T-helper 17 cell (primary cell): Measurements from ENCODE around the gene NELL1. TPM values are rescaled to one million over a fixed set of nuclear protein-coding genes. Genes with fewer than 3 reads are reported as not detected.

ENCODE experiments used
- ATAC-seq: fragments of 150-1000 bp; cut with Tn5 transposase; 2 replicates; pipeline ENCODE4 v1.10.0; 2021; ENCODE audit warnings: mild to moderate bottlenecking, moderate library complexity
- DNase-seq, 3 donors: peaks; one replicate each; pipeline versions ENCODE4 v3.0.0 to v3.0.0-alpha.2; 2020 to 2021
- H3K9me3 ChIP-seq: one replicate; pipeline ENCODE4 v1.7.0; 2013; ENCODE audit warnings: low read length, mild to moderate bottlenecking; ENCODE audit not compliant: control insufficient read depth, poor library complexity, severe bottlenecking
- H3K27ac Mint-ChIP-seq: one replicate; pipeline ENCODE4 v1.8.0; 2022; ENCODE audit warnings: mild to moderate bottlenecking, moderate library complexity, mixed read lengths
- H3K27me3 Mint-ChIP-seq: one replicate; pipeline ENCODE4 v1.8.0; 2022; ENCODE audit warnings: mixed read lengths
- H3K36me3 Mint-ChIP-seq: one replicate; pipeline ENCODE4 v1.8.0; 2022; ENCODE audit warnings: low read depth, mixed read lengths
- H3K4me1 Mint-ChIP-seq: one replicate; pipeline ENCODE4 v1.8.0; 2022; ENCODE audit warnings: mild to moderate bottlenecking, mixed read lengths
- H3K4me3 Mint-ChIP-seq: one replicate; pipeline ENCODE4 v1.8.0; 2022; ENCODE audit warnings: mild to moderate bottlenecking, moderate library complexity, mixed read lengths
- total RNA-seq, 4 donors: library from RNA in 2 of 4; stranded (reverse) in 2 of 4; gene quantifications; one replicate each; pipeline ENCODE4 v1.2.3 and lab custom pipeline; 2022 to 2026

The NELL1 gene
- total RNA-seq, 2 donors from 2014 or later = not detected

DNA sequence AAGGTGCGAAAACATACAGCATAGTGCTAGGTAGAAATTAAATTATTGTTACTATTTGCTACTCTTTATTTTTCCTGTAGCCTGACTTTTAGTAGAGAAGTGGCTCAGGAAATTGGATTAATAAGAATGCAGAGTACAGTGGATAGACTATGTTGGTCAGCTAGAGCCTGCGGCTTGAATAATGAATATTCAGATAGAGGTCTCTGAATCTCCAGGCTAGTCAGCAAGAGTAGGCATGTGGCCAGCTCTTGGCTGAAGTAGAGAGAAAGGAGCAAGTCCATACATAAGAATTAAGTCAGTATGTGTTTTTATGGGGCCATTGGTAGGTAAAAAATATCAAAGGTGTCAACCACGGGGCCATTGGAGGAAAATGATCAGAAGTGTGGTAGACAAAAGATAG, 413.5 kb downstream of the NELL1 start:
- no peak overlapping the region for H3K27ac Mint-ChIP-seq
- DNase-seq = no peak
- H3K27me3 Mint-ChIP-seq = no peaks in the 10 kb centered on the region
- ATAC-seq = no peak
- H3K4me3 Mint-ChIP-seq = no peak overlapping the region
- H3K36me3 Mint-ChIP-seq = no peaks in the 10 kb centered on the region
- no peaks in the 10 kb centered on the region for H3K4me1 Mint-ChIP-seq
- no peaks in the 10 kb centered on the region for H3K9me3 ChIP-seq

DNA sequence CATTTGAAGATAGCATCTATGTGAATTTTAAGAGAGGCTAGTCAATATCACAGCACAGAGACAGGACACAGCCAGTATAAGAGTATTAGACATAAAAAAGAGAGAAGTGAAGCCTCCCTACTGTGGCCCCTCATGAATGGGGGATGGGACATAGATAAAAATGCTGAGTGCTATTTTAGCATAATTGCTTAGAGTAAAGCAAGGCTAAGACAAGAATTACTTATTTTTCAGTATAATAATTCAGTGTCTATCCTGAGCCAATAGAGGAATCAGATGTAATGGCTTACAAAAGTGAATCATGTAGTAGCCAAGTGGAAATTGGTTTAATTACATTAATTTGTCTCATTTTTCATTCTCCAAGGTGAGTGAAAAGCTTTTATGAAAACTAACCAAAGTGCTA, 419.5 kb downstream of the NELL1 start:
- Mint-ChIP-seq H3K36me3 (no peaks in the 10 kb centered on the region), H3K27me3 (no peaks in the 10 kb centered on the region), H3K27ac (no peak overlapping the region), H3K4me3 (no peak overlapping the region), H3K4me1 (no peaks in the 10 kb centered on the region)
- ATAC-seq = no peak
- H3K9me3 ChIP-seq = no peaks in the 10 kb centered on the region
- no peak for DNase-seq

DNA sequence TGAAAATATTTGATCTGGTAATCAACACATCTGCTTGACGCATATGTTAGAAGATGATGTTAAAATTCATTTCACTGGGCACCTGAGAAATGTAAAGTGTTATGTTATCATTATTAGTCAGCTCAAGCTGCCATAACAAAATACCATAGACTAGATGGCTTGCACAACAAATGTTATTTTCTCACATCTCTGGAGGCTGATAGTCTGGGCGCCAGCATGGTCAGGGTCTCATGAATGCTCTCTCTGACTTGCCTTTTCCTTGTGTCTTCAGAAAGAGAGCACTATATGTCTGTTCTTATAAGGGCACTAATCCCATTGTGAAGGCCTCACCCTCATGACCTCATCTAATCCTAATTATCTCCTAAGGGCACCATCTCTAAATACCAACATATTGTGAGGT, 435.3 kb downstream of the NELL1 start:
- DNase-seq = no peak
- ATAC-seq = no peak
- no peak overlapping the region for H3K4me3 Mint-ChIP-seq
- no peaks in the 10 kb centered on the region for H3K9me3 ChIP-seq
- no peaks in the 10 kb centered on the region for H3K27me3 Mint-ChIP-seq
- H3K36me3 Mint-ChIP-seq = no peaks in the 10 kb centered on the region
- no peaks in the 10 kb centered on the region for H3K4me1 Mint-ChIP-seq
- no peak overlapping the region for H3K27ac Mint-ChIP-seq

DNA sequence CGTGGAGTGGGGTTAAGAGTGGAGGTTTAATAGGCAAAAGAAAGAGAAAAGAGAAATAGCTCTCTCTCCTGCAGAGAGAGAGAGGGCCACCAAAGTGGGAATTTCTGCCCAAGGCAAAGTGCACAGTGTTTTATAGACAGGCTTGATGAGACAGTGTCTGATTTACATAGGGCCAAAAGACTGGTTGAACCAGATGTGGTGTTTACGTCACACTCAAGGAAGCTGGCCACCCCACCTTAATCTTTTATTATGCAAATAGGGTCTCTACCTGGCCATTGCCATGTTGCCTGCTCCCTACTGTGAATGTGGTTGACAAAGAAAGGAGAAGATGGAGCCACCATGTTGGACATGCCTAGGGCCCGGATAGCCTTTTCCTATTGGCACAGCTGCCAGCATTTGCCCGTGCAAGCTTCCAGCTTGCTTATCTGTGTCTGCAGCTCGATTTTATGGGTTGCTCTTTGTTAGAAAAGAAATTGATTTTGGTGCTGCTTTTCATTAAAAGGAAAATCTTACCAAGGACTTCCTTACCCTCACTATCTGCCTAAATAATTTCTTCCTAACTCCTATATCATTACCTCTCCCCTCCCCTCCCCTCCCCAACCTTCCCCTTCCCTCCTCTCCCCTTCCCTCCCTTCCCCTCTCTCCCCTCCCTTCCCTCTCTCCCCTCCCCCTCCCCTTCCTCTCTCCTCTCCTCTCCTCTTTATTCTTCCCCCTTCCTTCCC, 436.0 kb downstream of the NELL1 start:
- DNase-seq (no peak), ATAC-seq (no peak)
- H3K9me3 ChIP-seq = no peaks in the 10 kb centered on the region
- H3K36me3 Mint-ChIP-seq = no peaks in the 10 kb centered on the region
- H3K27me3 Mint-ChIP-seq = no peaks in the 10 kb centered on the region
- H3K4me3 Mint-ChIP-seq = no peak overlapping the region
- H3K27ac Mint-ChIP-seq = no peak overlapping the region
- H3K4me1 Mint-ChIP-seq = no peaks in the 10 kb centered on the region

DNA sequence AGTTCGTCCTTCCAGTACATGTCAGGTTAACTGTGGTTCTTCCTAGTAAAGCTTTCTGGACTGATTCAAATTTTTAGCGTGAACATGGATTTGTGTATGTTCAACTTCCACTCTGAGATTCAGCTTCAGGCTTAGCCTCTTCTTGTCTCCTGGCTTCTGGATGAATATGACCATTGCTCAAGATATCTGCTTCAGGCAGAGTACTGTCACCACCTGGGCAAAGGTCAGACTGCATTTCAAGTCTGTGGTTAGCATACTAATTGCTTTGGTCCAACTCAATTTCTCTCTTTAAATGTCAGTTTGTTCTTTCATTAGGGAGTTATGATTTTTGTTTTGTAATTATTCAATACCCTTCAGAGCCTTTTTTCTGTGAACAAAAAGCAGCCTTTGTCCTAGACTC, 440.0 kb downstream of the NELL1 start:
- Mint-ChIP-seq H3K36me3 (no peaks in the 10 kb centered on the region), H3K4me1 (no peaks in the 10 kb centered on the region), H3K27ac (no peak overlapping the region), H3K27me3 (no peaks in the 10 kb centered on the region), H3K4me3 (no peak overlapping the region)
- ATAC-seq = no peak
- H3K9me3 ChIP-seq = no peaks in the 10 kb centered on the region
- no peak for DNase-seq

DNA sequence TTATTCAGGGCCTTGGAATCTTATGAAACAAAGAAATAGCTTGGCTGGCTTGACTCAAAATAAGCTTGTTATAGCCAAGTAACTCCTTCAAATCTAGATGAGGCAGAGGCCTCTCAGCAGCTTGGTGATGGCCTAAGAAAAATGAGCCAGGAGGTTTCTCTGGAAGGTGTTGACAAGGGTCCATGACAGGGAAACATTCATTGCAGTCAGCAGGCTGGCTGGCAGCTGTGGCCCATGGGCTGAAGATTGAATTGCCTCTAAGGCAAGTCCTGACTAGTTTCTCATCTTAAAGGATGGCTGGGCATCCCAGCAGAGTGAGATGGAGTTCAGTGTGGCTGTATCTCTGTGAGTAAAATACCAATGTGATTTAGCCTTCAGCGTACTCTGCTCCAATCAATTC, 441.0 kb downstream of the NELL1 start:
- no peaks in the 10 kb centered on the region for H3K4me1 Mint-ChIP-seq
- no peak overlapping the region for H3K27ac Mint-ChIP-seq
- ATAC-seq (no peak), DNase-seq (no peak)
- no peaks in the 10 kb centered on the region for H3K9me3 ChIP-seq
- H3K27me3 Mint-ChIP-seq = no peaks in the 10 kb centered on the region
- no peaks in the 10 kb centered on the region for H3K36me3 Mint-ChIP-seq
- H3K4me3 Mint-ChIP-seq = no peak overlapping the region

DNA sequence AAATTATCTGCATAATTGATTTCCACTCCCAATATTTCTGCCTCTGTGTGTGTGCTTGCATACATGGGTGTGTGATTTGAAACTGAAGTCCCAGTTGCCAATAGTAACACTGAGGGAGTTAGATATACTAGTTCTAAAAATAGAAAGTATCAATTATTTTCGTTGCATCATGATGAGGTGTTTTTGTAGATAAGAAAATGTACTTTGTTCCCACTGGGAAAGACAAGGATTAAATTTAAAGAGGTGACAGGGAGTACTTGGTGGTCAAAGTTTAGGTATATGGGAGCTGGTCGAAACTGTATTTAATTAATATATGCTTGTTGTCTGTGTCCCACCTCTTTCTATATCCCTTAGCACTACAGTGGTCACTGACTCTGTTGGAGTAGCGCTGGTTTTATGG, 444.5 kb downstream of the NELL1 start:
- Mint-ChIP-seq H3K4me3 (no peak overlapping the region), H3K27me3 (no peaks in the 10 kb centered on the region), H3K4me1 (no peaks in the 10 kb centered on the region), H3K36me3 (no peaks in the 10 kb centered on the region), H3K27ac (no peak overlapping the region)
- no peaks in the 10 kb centered on the region for H3K9me3 ChIP-seq
- DNase-seq (no peak), ATAC-seq (no peak)

DNA sequence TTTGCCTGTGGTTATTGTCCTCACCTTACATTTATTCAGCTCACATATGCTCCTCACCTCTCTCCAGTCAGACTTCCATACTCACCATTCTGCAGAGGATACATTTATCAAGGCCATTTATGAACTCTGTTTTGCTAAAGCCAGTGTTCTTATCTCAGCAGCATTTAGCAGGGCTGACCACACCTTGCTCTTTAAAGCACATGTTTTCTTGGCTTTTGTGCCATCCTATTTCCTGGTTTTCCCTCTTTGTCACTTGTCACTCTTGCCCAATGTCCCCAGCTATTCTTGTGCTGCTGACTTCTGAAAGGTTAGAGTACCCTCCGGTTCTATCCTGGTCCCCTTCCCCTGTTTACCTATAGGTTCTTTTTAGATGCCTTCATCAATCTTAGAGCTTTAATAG, 446.6 kb downstream of the NELL1 start:
- no peak overlapping the region for H3K4me3 Mint-ChIP-seq
- H3K36me3 Mint-ChIP-seq = no peaks in the 10 kb centered on the region
- DNase-seq (no peak), ATAC-seq (no peak)
- no peaks in the 10 kb centered on the region for H3K4me1 Mint-ChIP-seq
- H3K9me3 ChIP-seq = no peaks in the 10 kb centered on the region
- H3K27me3 Mint-ChIP-seq = no peaks in the 10 kb centered on the region
- H3K27ac Mint-ChIP-seq = no peak overlapping the region

DNA sequence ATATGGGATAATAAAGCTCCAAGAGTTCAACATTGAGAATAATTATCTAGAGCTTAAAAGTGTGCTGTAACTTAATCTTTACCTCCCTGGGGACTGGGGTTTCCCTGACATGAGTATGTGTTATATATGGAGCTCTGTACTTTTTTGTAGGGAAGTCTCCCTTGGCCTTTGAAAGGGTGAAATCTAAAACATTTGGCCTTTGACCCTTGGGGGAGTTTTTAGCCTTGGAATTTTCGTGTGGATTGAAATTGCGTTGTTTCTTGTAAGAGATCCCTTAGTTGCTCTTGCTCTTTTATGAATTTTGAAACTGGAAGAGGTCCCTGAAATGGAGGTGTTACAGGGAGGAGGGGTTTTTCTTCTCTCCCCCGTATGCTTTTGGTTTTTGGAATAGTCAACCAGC, 450.0 kb downstream of the NELL1 start:
- Mint-ChIP-seq H3K36me3 (no peaks in the 10 kb centered on the region), H3K27ac (no peak overlapping the region), H3K4me3 (no peak overlapping the region), H3K4me1 (no peaks in the 10 kb centered on the region), H3K27me3 (no peaks in the 10 kb centered on the region)
- H3K9me3 ChIP-seq = no peaks in the 10 kb centered on the region
- DNase-seq (no peak), ATAC-seq (no peak)

DNA sequence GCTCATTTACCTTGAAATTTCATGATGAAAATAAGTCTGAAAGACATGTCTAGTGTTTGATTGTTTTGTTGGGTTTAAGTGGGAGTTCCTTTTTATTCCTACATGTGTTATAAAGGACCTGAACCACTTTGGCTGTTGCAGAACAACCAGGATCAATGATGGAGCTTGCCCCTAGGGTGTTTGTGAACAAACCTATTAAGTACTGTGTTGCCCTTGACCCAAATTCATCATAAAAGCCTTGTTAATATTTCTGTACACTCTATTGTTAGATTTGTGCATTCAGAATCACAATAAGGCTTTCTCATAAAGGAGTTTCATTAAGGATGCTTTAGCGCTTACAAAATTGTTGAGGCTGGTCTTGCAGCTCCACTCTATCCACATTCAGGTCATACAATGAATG, 452.6 kb downstream of the NELL1 start:
- no peaks in the 10 kb centered on the region for H3K27me3 Mint-ChIP-seq
- ATAC-seq = no peak
- no peaks in the 10 kb centered on the region for H3K36me3 Mint-ChIP-seq
- H3K27ac Mint-ChIP-seq = no peak overlapping the region
- DNase-seq = no peak
- H3K4me3 Mint-ChIP-seq = no peak overlapping the region
- no peaks in the 10 kb centered on the region for H3K9me3 ChIP-seq
- H3K4me1 Mint-ChIP-seq = no peaks in the 10 kb centered on the region

DNA sequence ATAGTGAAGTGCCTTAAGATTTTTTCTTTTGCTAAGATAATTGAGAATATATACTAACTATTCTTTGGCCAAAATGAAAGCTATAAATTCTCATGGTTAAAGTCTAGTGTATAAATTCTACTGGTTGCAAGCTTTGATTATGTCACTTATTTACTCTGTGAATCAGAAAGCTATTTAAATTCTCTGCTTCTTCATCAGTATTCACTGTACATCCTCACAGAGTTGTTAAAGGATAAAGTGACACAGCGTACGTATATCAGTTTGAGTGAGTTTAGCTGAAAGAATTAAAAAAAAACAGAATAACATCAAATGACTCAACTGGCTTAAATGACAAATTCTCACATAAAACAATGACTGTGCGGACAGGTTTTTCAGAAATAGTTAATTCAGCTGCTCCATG, 453.1 kb downstream of the NELL1 start:
- Mint-ChIP-seq H3K4me3 (no peak overlapping the region), H3K36me3 (no peaks in the 10 kb centered on the region), H3K4me1 (no peaks in the 10 kb centered on the region), H3K27me3 (no peaks in the 10 kb centered on the region), H3K27ac (no peak overlapping the region)
- ATAC-seq = no peak
- no peak for DNase-seq
- no peaks in the 10 kb centered on the region for H3K9me3 ChIP-seq

DNA sequence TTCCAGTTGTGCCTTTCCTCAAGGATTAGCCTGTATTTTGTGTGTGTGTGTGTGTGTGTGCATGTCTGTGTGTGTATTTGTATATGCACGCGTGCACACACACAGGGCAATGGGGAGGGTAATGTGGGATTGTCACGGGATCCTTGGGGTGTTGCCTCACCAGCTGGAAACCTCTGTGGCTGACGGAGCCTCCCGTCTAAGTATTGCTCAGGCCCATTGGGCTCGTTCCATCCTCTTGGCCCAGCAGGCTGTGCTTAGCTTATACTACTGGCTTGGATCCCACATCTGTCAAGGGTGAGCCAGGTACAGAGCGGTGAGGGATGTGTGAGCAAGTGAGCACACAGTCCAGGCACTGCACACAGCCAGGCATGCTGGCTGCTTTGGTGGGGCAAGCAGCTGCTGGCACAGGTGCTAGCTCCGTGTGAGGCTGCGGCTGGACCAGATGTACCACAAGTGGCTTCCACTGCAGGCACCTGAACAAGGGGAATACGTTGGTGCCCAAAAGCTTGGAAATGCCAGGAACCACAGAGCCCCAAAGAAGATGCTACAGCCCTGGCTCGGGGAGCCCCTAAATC, 462.8 kb downstream of the NELL1 start:
- DNase-seq (no peak), ATAC-seq (no peak)
- H3K27me3 Mint-ChIP-seq = no peaks in the 10 kb centered on the region
- H3K4me1 Mint-ChIP-seq = no peaks in the 10 kb centered on the region
- H3K9me3 ChIP-seq = no peaks in the 10 kb centered on the region
- no peak overlapping the region for H3K4me3 Mint-ChIP-seq
- H3K36me3 Mint-ChIP-seq = no peaks in the 10 kb centered on the region
- no peak overlapping the region for H3K27ac Mint-ChIP-seq

DNA sequence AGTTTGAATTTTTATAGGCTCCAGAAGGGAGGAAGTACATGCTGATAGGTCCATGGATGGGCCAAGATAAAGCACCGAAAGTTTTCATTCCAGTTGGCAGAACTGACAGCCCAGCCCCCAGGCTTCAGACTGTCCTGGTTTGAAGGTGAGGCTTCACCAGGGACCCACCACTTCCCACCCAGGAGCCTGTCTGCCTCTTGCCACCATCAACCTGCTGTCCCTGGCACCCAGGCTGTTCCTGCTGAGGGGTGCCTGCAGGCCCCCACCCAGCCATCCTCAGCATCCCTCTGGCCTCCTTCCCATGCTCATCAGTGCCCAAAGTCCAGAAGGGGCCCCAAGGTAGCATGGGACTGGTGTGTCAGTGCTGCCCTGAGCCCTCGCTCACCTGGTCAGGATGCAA, 463.9 kb downstream of the NELL1 start:
- no peak for ATAC-seq

DNA sequence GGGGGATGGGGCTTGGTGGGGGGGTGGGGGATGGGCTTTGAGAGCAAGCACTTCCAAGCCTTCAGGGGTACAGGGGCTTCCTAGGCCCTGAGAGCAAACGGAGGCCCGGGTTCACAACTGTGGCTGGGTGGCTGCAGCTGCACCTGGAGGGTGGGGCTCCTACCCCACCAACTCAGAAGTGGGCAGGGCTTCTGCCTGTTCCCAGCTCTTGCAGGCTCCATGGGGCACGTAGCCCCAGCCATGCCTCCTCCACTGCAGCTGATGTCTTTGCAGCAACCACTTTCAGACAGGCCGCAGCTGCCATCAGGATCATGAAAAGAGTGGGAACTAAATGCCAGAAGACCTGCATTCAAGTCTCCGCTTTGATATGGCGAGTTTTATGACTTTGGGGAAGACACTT, 464.3 kb downstream of the NELL1 start:
- H3K27ac Mint-ChIP-seq = no peak overlapping the region
- no peak overlapping the region for H3K4me3 Mint-ChIP-seq
- no peaks in the 10 kb centered on the region for H3K36me3 Mint-ChIP-seq
- no peaks in the 10 kb centered on the region for H3K9me3 ChIP-seq
- DNase-seq = no peak
- no peaks in the 10 kb centered on the region for H3K27me3 Mint-ChIP-seq
- ATAC-seq = no peak
- H3K4me1 Mint-ChIP-seq = no peaks in the 10 kb centered on the region

More for the DNA sequence above, 463.9 kb downstream of the NELL1 start:
- DNase-seq = no peak
- Mint-ChIP-seq H3K36me3 (no peaks in the 10 kb centered on the region), H3K4me3 (no peak overlapping the region), H3K27ac (no peak overlapping the region), H3K27me3 (no peaks in the 10 kb centered on the region), H3K4me1 (no peaks in the 10 kb centered on the region)
- H3K9me3 ChIP-seq = no peaks in the 10 kb centered on the region
